Measurements from ENCODE around the gene CFAP46.
"Not testable (repeated sequence)": the region's sequence is repeated elsewhere in the genome, so short reads cannot be mapped to it uniquely, and the experiment has no call there.

The CFAP46 gene

GRCh38 chr10:132898391-132899053, 43.8 kb downstream of the CFAP46 start:
- no peak for FAIRE-seq

DNA sequence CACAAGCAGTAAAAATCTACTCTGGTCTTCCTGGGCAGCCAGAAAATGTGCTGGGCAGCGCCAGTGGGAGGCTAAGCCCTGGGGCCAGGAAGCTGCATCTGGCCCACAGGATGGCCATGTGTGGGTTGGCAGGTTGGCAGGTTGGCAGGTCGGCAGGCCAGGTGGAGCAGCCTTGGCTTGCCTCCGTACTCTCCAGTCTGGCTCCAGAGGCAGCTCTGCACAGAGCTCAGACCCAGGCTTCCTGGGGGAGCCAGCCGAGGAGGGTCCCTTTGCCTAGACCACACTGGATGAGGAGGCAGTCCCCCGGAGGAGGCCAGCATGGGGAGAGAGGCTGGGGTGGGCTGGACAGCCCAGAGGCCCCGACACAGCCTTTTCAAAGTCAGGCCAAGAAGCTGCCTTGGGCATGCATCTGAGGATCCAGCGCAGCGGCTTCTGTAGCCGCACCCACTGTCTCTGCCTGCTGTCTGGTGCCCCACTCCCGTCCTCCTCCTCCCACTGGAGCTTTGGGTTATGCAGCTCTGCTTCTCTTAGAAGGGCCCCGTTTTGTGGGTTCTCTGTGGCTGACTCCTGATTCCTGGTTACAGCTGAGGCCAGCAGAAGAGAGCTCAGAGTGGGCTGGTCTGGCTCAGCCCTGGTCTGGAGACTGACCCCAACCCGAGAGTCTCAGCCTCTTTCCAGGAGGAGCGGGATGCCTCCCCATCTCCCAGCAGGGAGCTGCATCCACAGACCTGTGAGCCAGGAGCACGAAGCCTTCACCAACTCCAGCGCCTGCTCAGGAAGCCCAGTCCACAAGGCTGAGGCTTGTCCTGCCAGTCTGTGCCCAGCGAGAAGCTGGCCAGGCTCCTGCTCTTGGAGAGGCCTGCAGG, 44.6 kb downstream of the CFAP46 start:
- FAIRE-seq = no peak

GRCh38 chr10:132893786-132894185, 48.6 kb downstream of the CFAP46 start:
- not testable (repeated sequence) for FAIRE-seq

DNA sequence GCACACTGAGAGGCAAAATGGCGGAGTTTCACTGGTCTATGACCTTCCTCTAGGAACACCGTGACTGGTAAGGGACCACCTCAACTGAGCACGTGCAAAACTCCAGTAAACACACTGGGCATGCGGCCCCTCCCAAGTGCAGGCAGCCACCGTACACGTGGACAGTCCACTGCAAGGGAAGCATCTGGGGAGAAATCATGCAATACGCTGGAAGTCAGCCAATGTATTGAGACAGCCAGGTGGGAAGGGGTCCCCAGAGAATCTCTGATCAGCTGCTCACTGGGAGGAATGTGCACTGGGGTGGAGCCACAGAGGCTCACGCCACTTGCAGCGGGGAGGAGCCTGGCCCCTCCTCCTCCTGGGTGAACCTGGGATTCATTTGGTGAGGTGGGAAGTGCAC, 49.3 kb downstream of the CFAP46 start:
- no peak for FAIRE-seq

DNA sequence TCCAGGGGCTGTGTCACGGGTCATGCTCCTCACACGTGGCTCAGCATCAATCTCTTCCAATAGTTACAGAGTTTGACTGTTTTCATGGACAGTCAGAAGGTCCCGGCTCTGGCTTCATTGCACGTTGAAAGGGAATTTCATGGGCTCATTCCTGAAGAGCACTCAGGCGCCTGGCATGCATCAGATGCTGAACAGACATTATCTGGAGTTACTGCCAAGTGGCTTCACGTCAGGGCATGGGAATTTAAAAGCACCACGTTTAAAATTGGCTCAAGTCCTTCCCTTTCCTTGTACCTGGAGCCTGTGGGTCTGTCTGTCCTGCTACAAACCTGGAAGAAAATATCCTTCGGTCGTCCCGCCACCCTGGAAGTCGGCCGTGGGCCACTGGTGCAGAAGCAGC, 50.4 kb downstream of the CFAP46 start:
- FAIRE-seq = no peak

GRCh38 chr10:132891368-132891767, 51.0 kb downstream of the CFAP46 start:
- FAIRE-seq = no peak

DNA sequence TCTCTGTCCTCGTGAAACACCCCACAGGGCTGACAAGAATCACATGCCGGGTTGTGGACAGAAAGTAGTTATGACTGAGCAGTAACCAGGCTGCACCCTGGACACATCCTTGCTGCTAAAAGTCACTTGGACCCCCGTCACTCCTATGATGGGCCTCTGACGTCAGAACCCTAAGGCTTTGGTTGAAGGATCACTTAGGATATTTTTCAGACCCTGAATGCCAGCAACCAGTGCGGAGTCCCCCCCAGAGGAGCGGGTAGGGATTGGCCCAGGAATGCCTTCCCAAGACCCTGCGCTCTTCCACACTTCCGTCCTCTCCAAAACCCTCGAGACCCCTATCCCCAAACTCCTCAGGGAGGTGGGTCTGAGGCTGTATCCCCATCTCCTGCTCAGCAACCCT, 52.1 kb downstream of the CFAP46 start:
- no peak for FAIRE-seq

- no peak for FAIRE-seq
Observed at GRCh38 chr10:132889556-132889955, 52.8 kb downstream of the CFAP46 start.

GRCh38 chr10:132888898-132889490, 53.4 kb downstream of the CFAP46 start:
- FAIRE-seq = no peak

- FAIRE-seq = not testable (repeated sequence)
Observed at GRCh38 chr10:132888446-132888845, 53.9 kb downstream of the CFAP46 start.

DNA sequence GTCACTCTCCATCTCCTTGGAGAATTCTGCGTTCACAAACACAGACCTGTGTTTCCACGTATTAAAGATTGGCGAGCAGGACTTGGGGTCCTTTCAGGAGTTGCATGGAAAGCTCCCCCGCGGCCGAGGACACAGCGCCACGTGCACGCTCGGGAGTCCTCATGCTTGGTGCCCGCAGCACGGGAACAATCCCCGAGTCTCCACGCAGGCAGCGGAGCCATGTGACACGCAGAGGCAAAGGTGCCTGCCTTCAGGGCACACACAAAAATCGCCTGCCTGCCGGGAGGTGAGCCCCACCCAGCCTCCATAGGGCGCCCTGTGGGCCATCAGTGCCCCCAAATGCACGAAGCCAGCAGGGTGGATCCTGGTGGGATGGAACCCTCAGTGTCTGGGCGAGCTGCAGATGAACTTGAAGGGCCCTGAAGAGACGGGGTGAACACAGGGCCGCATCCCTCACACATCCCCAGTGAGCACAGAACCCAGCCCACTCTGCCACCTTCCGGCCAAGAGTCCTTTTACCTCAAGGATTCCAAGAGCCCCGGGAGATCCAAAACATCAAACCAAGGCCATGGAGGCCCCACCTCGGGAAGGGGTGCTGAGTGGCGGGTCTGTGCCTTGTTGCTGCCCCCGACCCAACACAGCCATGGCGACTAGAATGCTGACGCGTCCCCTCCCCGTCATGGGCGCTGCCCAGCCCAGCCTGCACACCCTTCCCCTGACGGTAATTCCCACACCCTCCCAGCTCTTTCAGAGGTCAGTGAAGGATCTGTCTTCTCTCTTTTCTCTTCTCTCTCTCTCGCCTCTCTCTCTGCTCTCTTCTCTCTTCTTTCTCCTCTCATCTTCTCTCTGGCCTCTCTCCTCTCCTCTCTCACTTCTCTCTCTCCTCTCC, 55.9 kb downstream of the CFAP46 start:
- FAIRE-seq = no peak

GRCh38 chr10:132885451-132886210, 56.7 kb downstream of the CFAP46 start:
- no peak for FAIRE-seq

DNA sequence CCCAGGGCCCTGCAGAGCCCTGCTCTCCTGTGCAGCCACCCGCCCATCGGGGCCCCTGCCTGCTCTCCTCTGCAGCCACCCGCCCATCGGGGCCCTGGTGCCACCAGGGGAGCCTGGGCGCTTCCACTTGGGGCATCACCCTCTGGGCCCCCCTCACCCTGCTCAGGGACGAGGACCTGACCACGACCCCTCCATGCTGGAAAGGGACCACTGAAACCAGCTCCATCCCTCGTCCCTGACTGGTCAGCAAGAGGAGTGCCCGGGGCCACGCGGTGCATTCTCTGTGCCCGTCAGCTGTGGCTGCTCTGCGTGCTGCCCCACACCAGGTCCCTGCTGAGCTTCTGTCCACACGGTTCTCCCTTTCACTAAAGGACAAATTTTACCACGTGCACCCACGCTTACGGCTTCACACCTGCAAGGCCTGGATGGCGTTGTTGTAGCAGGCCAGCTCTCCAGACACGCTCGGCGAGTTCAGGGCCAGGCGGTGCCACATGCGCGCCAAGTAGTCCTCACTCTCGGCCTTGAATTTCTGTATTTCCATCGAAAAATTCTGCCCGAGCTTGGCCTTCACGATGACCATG, 57.6 kb downstream of the CFAP46 start:
- FAIRE-seq = no peak

GRCh38 chr10:132884041-132884440, 58.3 kb downstream of the CFAP46 start:
- FAIRE-seq = no peak

DNA sequence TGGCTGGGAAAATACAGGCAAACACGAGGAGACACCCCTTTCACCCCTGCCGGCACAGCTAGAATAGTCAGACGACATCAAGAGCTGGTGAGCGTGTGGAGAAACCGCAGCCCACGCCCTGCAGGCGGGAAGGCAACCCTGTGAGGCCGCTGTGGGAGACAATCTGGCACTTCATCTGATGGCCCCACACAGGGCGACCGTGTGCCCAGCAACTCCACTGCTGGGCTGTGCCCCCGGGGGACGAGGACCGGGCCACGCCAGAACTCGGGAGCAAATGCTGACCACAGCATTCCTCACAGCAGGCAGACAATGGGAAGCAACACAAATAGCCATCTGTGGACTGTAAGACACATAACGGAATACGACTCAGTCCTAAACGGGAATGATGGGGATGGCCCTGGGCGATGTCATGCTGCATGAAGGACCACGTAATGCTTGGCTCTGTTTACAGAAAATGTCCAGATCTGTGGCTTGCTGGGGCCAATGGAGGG, 58.9 kb downstream of the CFAP46 start:
- no peak for FAIRE-seq

- no peak for FAIRE-seq
Observed at GRCh38 chr10:132882069-132882951, 60.1 kb downstream of the CFAP46 start.

GRCh38 chr10:132881186-132881920, 61.0 kb downstream of the CFAP46 start:
- no peak for FAIRE-seq

- FAIRE-seq = no peak
Observed at GRCh38 chr10:132880128-132880981, 62.0 kb downstream of the CFAP46 start.

All from TTC549 (cell line).